ENCODE results near the gene LGALS16. TPM values are rescaled to one million over a fixed set of nuclear protein-coding genes. Genes with fewer than 3 reads are reported as not detected.

Gene LGALS16
- total and polyA plus RNA-seq, 9 donors = not detected

Small RNAs within 50 kb of the gene (small RNA-seq; reads per million reads assigned to genes)
- gene AC005176.2 (not detected), gene RPS29P27 (not detected), gene RPS29P30 (not detected)

Other genes starting within 250 kb of the LGALS16 start
- gene ZFP36, start 249.1 kb upstream of the LGALS16 start, total RNA-seq = 100 to 1,000 TPM in 6 of 7 donors, 10 to 100 TPM in 1; 78.1 to 995 (median 152) TPM
- gene ZFP36, start 249.1 kb upstream of the LGALS16 start, polyA plus RNA-seq = 100 to 1,000 TPM; 204 to 320 TPM
- gene PLEKHG2, start 243.2 kb upstream of the LGALS16 start, total RNA-seq = 10 to 100 TPM in 6 of 7 donors, 1 to 10 TPM in 1; 8.6 to 68.0 (median 33.9) TPM
- 10 to 100 TPM; 12.9 to 23.0 TPM for gene PLEKHG2, start 243.2 kb upstream of the LGALS16 start, polyA plus RNA-seq
- gene RPS16, start 220.0 kb upstream of the LGALS16 start, total RNA-seq = 1,000 to 10,000 TPM; 3,321 to 5,287 (median 4,531) TPM
- gene RPS16, start 220.0 kb upstream of the LGALS16 start, polyA plus RNA-seq = 1,000 to 10,000 TPM; 2,348 to 7,403 TPM
- 100 to 1,000 TPM in 4 of 7 donors, 10 to 100 TPM in 3; 51.4 to 127 (median 101) TPM for gene SUPT5H, start 210.3 kb upstream of the LGALS16 start, total RNA-seq
- 100 to 1,000 TPM in 1 of 2 donors, 10 to 100 TPM in 1; 98.8 to 163 TPM for gene SUPT5H, start 210.3 kb upstream of the LGALS16 start, polyA plus RNA-seq
- 10 to 100 TPM; 31.5 to 59.9 (median 51.4) TPM for gene TIMM50, start 175.1 kb upstream of the LGALS16 start, total RNA-seq
- gene TIMM50, start 175.1 kb upstream of the LGALS16 start, polyA plus RNA-seq = 10 to 100 TPM; 41.2 to 48.3 TPM
- gene DLL3, start 157.0 kb upstream of the LGALS16 start, total RNA-seq = under 1 TPM in 3 of 7 donors, not detected in 4; 0.10 to 0.33 (median 0.24) TPM
- under 1 TPM; 0.10 to 0.22 TPM for gene DLL3, start 157.0 kb upstream of the LGALS16 start, polyA plus RNA-seq
- gene SELENOV, start 140.8 kb upstream of the LGALS16 start, total RNA-seq = under 1 TPM in 1 of 7 donors, not detected in 6; 0.27 TPM
- gene SELENOV, start 140.8 kb upstream of the LGALS16 start, polyA plus RNA-seq = under 1 TPM in 1 of 2 donors, not detected in 1; 0.39 TPM
- gene EID2B, start 123.1 kb upstream of the LGALS16 start, total RNA-seq = 1 to 10 TPM; 3.1 to 7.0 (median 6.2) TPM
- gene EID2B, start 123.1 kb upstream of the LGALS16 start, polyA plus RNA-seq = 1 to 10 TPM; 2.3 to 7.5 TPM
- gene EID2, start 115.8 kb upstream of the LGALS16 start, total RNA-seq = 10 to 100 TPM in 5 of 7 donors, 1 to 10 TPM in 2; 6.9 to 17.0 (median 13.1) TPM
- gene EID2, start 115.8 kb upstream of the LGALS16 start, polyA plus RNA-seq = 10 to 100 TPM; 10.5 to 13.5 TPM
- not detected for gene LGALS13, start 53.4 kb upstream of the LGALS16 start, total RNA-seq
- gene LGALS13, start 53.4 kb upstream of the LGALS16 start, polyA plus RNA-seq = not detected
- gene LGALS14, start 48.6 kb downstream of the LGALS16 start, total RNA-seq = not detected
- not detected for gene LGALS14, start 48.6 kb downstream of the LGALS16 start, polyA plus RNA-seq
- gene CLC, start 82.1 kb downstream of the LGALS16 start, total RNA-seq = not detected
- not detected for gene CLC, start 82.1 kb downstream of the LGALS16 start, polyA plus RNA-seq
- gene LEUTX, start 122.9 kb downstream of the LGALS16 start, total RNA-seq = not detected
- not detected for gene LEUTX, start 122.9 kb downstream of the LGALS16 start, polyA plus RNA-seq
- 10 to 100 TPM; 10.1 to 17.8 (median 13.4) TPM for gene DYRK1B, start 178.2 kb downstream of the LGALS16 start, total RNA-seq
- gene DYRK1B, start 178.2 kb downstream of the LGALS16 start, polyA plus RNA-seq = 10 to 100 TPM; 18.1 to 31.0 TPM
- 100 to 1,000 TPM; 218 to 494 (median 369) TPM for gene FBL, start 190.5 kb downstream of the LGALS16 start, total RNA-seq
- gene FBL, start 190.5 kb downstream of the LGALS16 start, polyA plus RNA-seq = 100 to 1,000 TPM; 378 to 532 TPM

Data from ovary (tissue), 9 donors.